Panc1 (cell line): ENCODE measurements around the gene TFB1M.

Source experiments
- CTCF ChIP-seq: fragments of 450-650 bp; IDR thresholded peaks from 2 replicates; pipeline ENCODE4 v1.5.1; 2017; ENCODE audit warnings: mild to moderate bottlenecking
- POLR2AphosphoS5 ChIP-seq: IDR thresholded peaks from 2 replicates; pipeline ENCODE4 v1.6.1; 2012; ENCODE audit warnings: mild to moderate bottlenecking, low read depth, low read length, moderate library complexity
- REST ChIP-seq, 2 experiments: IDR thresholded peaks; 2 replicates each; pipeline ENCODE4 v1.6.1; 2011 to 2012; ENCODE audit warnings: low read depth in 2 of 2, control low read depth in 1 of 2, low read length in 1 of 2, mild to moderate bottlenecking in 1 of 2, moderate library complexity in 1 of 2; ENCODE audit not compliant: insufficient read depth in 1 of 2
- TCF7L2 ChIP-seq: IDR thresholded peaks from 2 replicates; pipeline ENCODE4 v1.6.1; 2011; ENCODE audit warnings: mild to moderate bottlenecking, low read depth, low read length, inconsistent platforms

- TF ChIP-seq CTCF (no peak), POLR2AphosphoS5 (no peak), REST (IDR thresholded peaks at IDR 0.05; ENCODE audit: insufficient read depth in 1 of 2, low read depth in 2 of 2, low read length in 1 of 2) (no peak), TCF7L2 (no peak)
These were observed 5.1 kb downstream of the TFB1M start for GRCh38 chr6:155309150-155309549.
